Esophagus muscularis mucosa (tissue), 4 donors: Measurements from ENCODE around the gene ELOVL6. TPM values are rescaled to one million over a fixed set of nuclear protein-coding genes. Genes with fewer than 3 reads are reported as not detected.

Experiments used
- DNase-seq: peaks from one replicate; pipeline ENCODE4 v3.0.0-alpha.2; 2017; ENCODE audit errors: extremely low spot score
- H3K27ac ChIP-seq, 4 donors: fragments of 200-600 bp; sonication (generic); replicated peaks in 1 of 4; 1 replicate in 3 of 4; 2 replicates in 1 of 4; pipeline ENCODE4 v1.5.1; 2016 to 2019; ENCODE audit warnings: mild to moderate bottlenecking in 1 of 4
- H3K27me3 ChIP-seq, 4 donors: fragments of 200-600 bp; sonication (generic); one replicate each; pipeline versions ENCODE4 v1.5.1 to v1.6.0; 2016 to 2019
- H3K36me3 ChIP-seq, 4 donors: fragments of 200-600 bp; sonication (generic); one replicate each; pipeline ENCODE4 v1.5.1; 2016 to 2019
- H3K4me1 ChIP-seq, 4 donors: fragments of 200-600 bp; sonication (generic); one replicate each; pipeline ENCODE4 v1.5.1; 2016 to 2019
- H3K4me3 ChIP-seq, 4 donors: fragments of 200-600 bp; sonication (generic); 1 replicate in 2 of 4; 2 replicates in 2 of 4; pipeline ENCODE4 v1.5.1; 2016 to 2019; ENCODE audit warnings: mild to moderate bottlenecking in 4 of 4, moderate library complexity in 1 of 4
- H3K9me3 ChIP-seq, 4 donors: fragments of 200-600 bp; sonication (generic); 1 replicate in 3 of 4; 2 replicates in 1 of 4; pipeline ENCODE4 v1.5.1; 2016 to 2019
- CTCF ChIP-seq, 3 experiments: fragments of 200-600 bp in 2 of 3; fragments of 450-650 bp in 1 of 3; sonication (generic) in 2 of 3; IDR thresholded peaks; one replicate each; pipeline ENCODE4 v1.5.1; 2017 to 2019; ENCODE audit warnings: antibody characterized with exemption in 3 of 3, mild to moderate bottlenecking in 2 of 3, moderate library complexity in 1 of 3
- EP300 ChIP-seq: sonication (generic); formaldehyde crosslinking; IDR thresholded peaks from one replicate; pipeline ENCODE4 v1.6.1; 2017; ENCODE audit warnings: antibody characterized with exemption
- POLR2A ChIP-seq: fragments of 450-650 bp; IDR thresholded peaks from one replicate; pipeline ENCODE4 v1.6.1; 2017; ENCODE audit warnings: antibody characterized with exemption, moderate library complexity, mild to moderate bottlenecking, low read depth
- POLR2AphosphoS5 ChIP-seq, 2 donors: sonication (generic); formaldehyde crosslinking; IDR thresholded peaks; one replicate each; pipeline ENCODE4 v1.6.1; 2017; ENCODE audit warnings: antibody characterized with exemption in 2 of 2
- WGBS: methylation state at CpG from one replicate; pipeline ENCODE4 v1.1.5; 2018; 5-methylcytosine and 5-hydroxymethylcytosine counted together
- intact Hi-C: fragments of 100-400 bp; cut with DNase I; formaldehyde crosslinking; loops from one replicate; pipeline ENCODE4 v1.15.1; 2023
- total RNA-seq, 4 donors: library from RNA; depleted of rRNA; stranded (reverse); fragments of >200 nt; gene quantifications; one replicate each; pipeline versions ENCODE4 v1.1.0 to v1.2.1, GENCODE V29; 2016

The ELOVL6 gene
- total RNA-seq, 4 donors from 2014 or later = 1.7 to 3.1 (median 2.3) TPM

GRCh38 chr4:110129544-110129943 lies 68.9 kb downstream of the ELOVL6 start:
- intact Hi-C loops = no loop called here
- no peak for TF ChIP-seq POLR2AphosphoS5 (IDR thresholded peaks at IDR 0.05)
- TF ChIP-seq EP300 = no peak
- no peak for TF ChIP-seq POLR2A
- TF ChIP-seq CTCF (IDR thresholded peaks at IDR 0.05) = no peak
- Histone ChIP-seq H3K4me3 (no peak overlapping the region), H3K4me1 (no peaks in the 10 kb centered on the region), H3K36me3 (no peaks in the 10 kb centered on the region), H3K9me3 (no peaks in the 10 kb centered on the region), H3K27ac (no peak overlapping the region), H3K27me3 (no peaks in the 10 kb centered on the region)
- DNase-seq = no peak
- WGBS = 92% methylated on average over 3 of the region's 3 CpGs

GRCh38 chr4:110128472-110128919 lies 69.9 kb downstream of the ELOVL6 start:
- Histone ChIP-seq H3K4me3 (no peak overlapping the region), H3K4me1 (no peaks in the 10 kb centered on the region), H3K36me3 (no peaks in the 10 kb centered on the region), H3K27me3 (no peaks in the 10 kb centered on the region), H3K27ac (no peak overlapping the region), H3K9me3 (no peaks in the 10 kb centered on the region)
- no peak for TF ChIP-seq EP300
- TF ChIP-seq CTCF (IDR thresholded peaks at IDR 0.05) = no peak
- TF ChIP-seq POLR2A = no peak
- no peak for TF ChIP-seq POLR2AphosphoS5 (IDR thresholded peaks at IDR 0.05)
- intact Hi-C loops = no loop called here
- DNase-seq = no peak
- WGBS = 85% methylated on average over 6 of the region's 6 CpGs

GRCh38 chr4:110128029-110128428 lies 70.4 kb downstream of the ELOVL6 start:
- no peak overlapping the region for H3K4me3 ChIP-seq
- intact Hi-C loops = no loop called here

GRCh38 chr4:110124711-110125110 lies 73.7 kb downstream of the ELOVL6 start:
- Histone ChIP-seq H3K4me3 (no peak overlapping the region), H3K9me3 (no peaks in the 10 kb centered on the region), H3K27me3 (no peaks in the 10 kb centered on the region), H3K4me1 (no peaks in the 10 kb centered on the region), H3K27ac (no peak overlapping the region), H3K36me3 (no peaks in the 10 kb centered on the region)
- intact Hi-C loops = no loop called here
- no peak for DNase-seq
- TF ChIP-seq POLR2A (no peak), CTCF (IDR thresholded peaks at IDR 0.05) (no peak), EP300 (no peak), POLR2AphosphoS5 (IDR thresholded peaks at IDR 0.05) (no peak)

More at GRCh38 chr4:110128029-110128428, 70.4 kb downstream of the ELOVL6 start:
- WGBS = 73% methylated on average over 4 of the region's 4 CpGs
- Histone ChIP-seq H3K27ac (no peak overlapping the region), H3K9me3 (no peaks in the 10 kb centered on the region), H3K4me1 (no peaks in the 10 kb centered on the region), H3K27me3 (no peaks in the 10 kb centered on the region), H3K36me3 (no peaks in the 10 kb centered on the region)
- no peak for DNase-seq
- no peak for TF ChIP-seq CTCF (IDR thresholded peaks at IDR 0.05)

- TF ChIP-seq POLR2A (no peak), CTCF (IDR thresholded peaks at IDR 0.05) (no peak)
- no peak overlapping the region for H3K27ac ChIP-seq
- no peaks in the 10 kb centered on the region for H3K27me3 ChIP-seq
- H3K36me3 ChIP-seq = no peaks in the 10 kb centered on the region
- H3K9me3 ChIP-seq = no peaks in the 10 kb centered on the region
- no peak overlapping the region for H3K4me3 ChIP-seq
- H3K4me1 ChIP-seq = no peaks in the 10 kb centered on the region
- no peak for DNase-seq
- intact Hi-C loops = no loop called here
Observed at GRCh38 chr4:110122201-110122600, 76.2 kb downstream of the ELOVL6 start.
